ENCODE results near the gene GTPBP4.

The GTPBP4 gene

DNA sequence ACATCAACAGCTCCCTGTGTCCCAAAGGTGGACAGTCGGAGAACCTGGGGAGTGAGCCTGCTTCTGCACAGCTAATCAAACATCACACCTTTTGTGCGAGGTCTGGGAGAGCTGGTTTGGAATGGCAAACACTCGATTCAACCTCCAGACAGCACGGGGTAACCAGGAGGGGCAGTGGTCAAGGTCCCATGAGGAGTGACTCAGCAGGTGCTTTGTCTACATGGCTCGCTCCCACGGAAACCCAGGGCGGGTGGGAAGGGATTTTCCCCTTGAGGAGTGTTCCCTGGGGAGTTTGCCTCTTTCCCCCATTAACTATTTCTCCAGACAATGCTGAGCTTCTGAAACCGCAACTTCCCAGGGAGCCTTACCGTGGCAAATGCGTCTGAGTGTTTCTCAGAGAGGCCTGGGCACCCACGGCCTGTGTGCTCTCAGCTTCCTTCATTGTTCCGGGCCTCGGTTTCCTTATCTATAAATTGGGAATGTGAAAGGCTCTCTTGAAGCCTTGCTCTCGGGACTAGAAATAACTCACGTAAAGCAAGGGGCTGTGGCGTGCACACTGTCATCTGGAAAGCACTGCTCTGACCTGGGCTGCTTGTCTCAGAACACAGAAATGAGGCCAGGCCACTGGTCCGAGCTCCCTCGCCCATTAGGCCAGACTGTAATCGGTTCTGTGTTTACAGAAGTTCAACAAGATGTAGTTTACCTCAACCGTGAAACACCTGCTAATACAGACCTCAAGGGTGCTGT is 14.0 kb upstream of the GTPBP4 start:
- Histone ChIP-seq H3K36me3 (ENCODE audit: insufficient read depth, low read length) (no peaks in the 10 kb centered on the region; the same call in 1 of the 2 replicates), H2AFZ (ENCODE audit: low read length) (no peak overlapping the region), H3K79me2 (ENCODE audit: insufficient read depth, low read length) (no peaks in the 10 kb centered on the region), H3K9ac (ENCODE audit: low read length) (no peak overlapping the region), H3K9me3 (ENCODE audit: low read length) (peaks cover 5% of the 10 kb centered on the region), H4K20me1 (ENCODE audit: insufficient read depth, low read length) (no peaks in the 10 kb centered on the region), H3K27me3 (ENCODE audit: insufficient read depth, low read length) (no peaks in the 10 kb centered on the region; the same call in 1 of the 2 replicates), H3K27ac (ENCODE audit: low read depth, low read length, poor library complexity, severe bottlenecking) (no peak overlapping the region), H3K4me1 (ENCODE audit: insufficient read depth, low read length, severe bottlenecking) (peaks cover 14% of the 10 kb centered on the region), H3K9me2 (ENCODE audit: low read depth, low read length) (no peaks in the 10 kb centered on the region), H3K4me3 (ENCODE audit: low read depth, low read length, poor library complexity, severe bottlenecking) (no peak overlapping the region), H3F3A (ENCODE audit: insufficient read depth, low read length) (no peaks in the 10 kb centered on the region), H3K4me2 (ENCODE audit: low read length) (no peak overlapping the region)
- TF ChIP-seq, protein P1, sequence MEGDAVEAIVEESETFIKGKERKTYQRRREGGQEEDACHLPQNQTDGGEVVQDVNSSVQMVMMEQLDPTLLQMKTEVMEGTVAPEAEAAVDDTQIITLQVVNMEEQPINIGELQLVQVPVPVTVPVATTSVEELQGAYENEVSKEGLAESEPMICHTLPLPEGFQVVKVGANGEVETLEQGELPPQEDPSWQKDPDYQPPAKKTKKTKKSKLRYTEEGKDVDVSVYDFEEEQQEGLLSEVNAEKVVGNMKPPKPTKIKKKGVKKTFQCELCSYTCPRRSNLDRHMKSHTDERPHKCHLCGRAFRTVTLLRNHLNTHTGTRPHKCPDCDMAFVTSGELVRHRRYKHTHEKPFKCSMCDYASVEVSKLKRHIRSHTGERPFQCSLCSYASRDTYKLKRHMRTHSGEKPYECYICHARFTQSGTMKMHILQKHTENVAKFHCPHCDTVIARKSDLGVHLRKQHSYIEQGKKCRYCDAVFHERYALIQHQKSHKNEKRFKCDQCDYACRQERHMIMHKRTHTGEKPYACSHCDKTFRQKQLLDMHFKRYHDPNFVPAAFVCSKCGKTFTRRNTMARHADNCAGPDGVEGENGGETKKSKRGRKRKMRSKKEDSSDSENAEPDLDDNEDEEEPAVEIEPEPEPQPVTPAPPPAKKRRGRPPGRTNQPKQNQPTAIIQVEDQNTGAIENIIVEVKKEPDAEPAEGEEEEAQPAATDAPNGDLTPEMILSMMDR (IDR thresholded peaks at IDR 0.05; ENCODE audit: low read length) = no peak
- TF ChIP-seq EZH2 (IDR thresholded peaks at IDR 0.05; ENCODE audit: borderline replicate concordance, low read length) = no peak

DNA sequence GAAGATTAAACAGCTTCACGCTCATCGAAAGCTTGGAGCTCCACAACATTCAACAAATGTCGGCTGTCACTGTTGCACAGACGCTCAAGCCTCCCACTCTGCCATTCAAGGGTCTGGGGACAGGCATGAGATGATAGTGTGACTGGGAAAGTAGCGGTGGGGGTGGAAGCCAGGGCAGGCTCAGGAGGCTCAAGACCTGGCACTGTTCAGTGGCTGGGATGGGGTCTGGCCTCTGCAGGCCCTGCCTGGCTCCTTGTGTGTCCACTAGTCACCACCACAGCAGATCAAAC is 13.5 kb upstream of the GTPBP4 start:
- Histone ChIP-seq H3K9me2 (ENCODE audit: low read depth, low read length) (no peaks in the 10 kb centered on the region), H3K4me1 (ENCODE audit: insufficient read depth, low read length, severe bottlenecking) (peaks cover 14% of the 10 kb centered on the region), H3K79me2 (ENCODE audit: insufficient read depth, low read length) (no peaks in the 10 kb centered on the region), H3K4me3 (ENCODE audit: low read depth, low read length, poor library complexity, severe bottlenecking) (no peak overlapping the region), H3K27ac (ENCODE audit: low read depth, low read length, poor library complexity, severe bottlenecking) (no peak overlapping the region), H3K9me3 (ENCODE audit: low read length) (peaks cover 8% of the 10 kb centered on the region), H3K36me3 (ENCODE audit: insufficient read depth, low read length) (no peaks in the 10 kb centered on the region; the same call in 1 of the 2 replicates), H4K20me1 (ENCODE audit: insufficient read depth, low read length) (no peaks in the 10 kb centered on the region), H3K4me2 (ENCODE audit: low read length) (no peak overlapping the region), H2AFZ (ENCODE audit: low read length) (no peak overlapping the region), H3K9ac (ENCODE audit: low read length) (no peak overlapping the region), H3F3A (ENCODE audit: insufficient read depth, low read length) (no peaks in the 10 kb centered on the region), H3K27me3 (ENCODE audit: insufficient read depth, low read length) (no peaks in the 10 kb centered on the region; the same call in 1 of the 2 replicates)
- TF ChIP-seq, protein P1 (IDR thresholded peaks at IDR 0.05; ENCODE audit: low read length) = no peak
- no peak for TF ChIP-seq EZH2 (IDR thresholded peaks at IDR 0.05; ENCODE audit: borderline replicate concordance, low read length)

DNA sequence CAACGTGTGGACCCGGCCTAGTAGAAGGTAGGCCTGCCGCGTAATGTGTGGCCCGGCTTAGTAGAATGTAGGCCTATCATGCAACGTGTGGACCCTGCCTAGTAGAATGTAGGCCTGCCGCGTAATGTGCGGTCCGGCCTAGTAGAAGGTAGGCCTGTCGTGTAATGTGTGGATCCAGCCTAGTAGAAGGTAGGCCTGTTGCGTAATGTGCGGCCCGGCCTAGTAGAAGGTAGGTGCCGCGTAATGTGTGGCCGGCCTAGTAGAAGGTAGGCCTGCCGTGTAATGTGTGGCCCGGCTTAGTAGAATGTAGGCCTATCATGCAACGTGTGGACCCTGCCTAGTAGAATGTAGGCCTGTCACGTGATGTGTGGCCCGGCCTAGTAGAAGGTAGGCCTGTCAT is 11.9 kb upstream of the GTPBP4 start:
- no peak overlapping the region for H3K4me3 ChIP-seq (ENCODE audit: low read depth, low read length, poor library complexity, severe bottlenecking)
- H4K20me1 ChIP-seq (ENCODE audit: insufficient read depth, low read length) = no peaks in the 10 kb centered on the region
- no peaks in the 10 kb centered on the region for H3K27me3 ChIP-seq (ENCODE audit: insufficient read depth, low read length)
- no peaks in the 10 kb centered on the region for H3K9me2 ChIP-seq (ENCODE audit: low read depth, low read length)
- H2AFZ ChIP-seq (ENCODE audit: low read length) = no peak overlapping the region
- no peak for TF ChIP-seq EZH2 (IDR thresholded peaks at IDR 0.05; ENCODE audit: borderline replicate concordance, low read length)
- TF ChIP-seq, protein P1 (IDR thresholded peaks at IDR 0.05; ENCODE audit: low read length) = no peak
- no peak overlapping the region for H3K9ac ChIP-seq (ENCODE audit: low read length)
- peaks cover 14% of the 10 kb centered on the region for H3K4me1 ChIP-seq (ENCODE audit: insufficient read depth, low read length, severe bottlenecking)
- H3K79me2 ChIP-seq (ENCODE audit: insufficient read depth, low read length) = no peaks in the 10 kb centered on the region
- H3K36me3 ChIP-seq (ENCODE audit: insufficient read depth, low read length) = peaks cover 4% of the 10 kb centered on the region; the same call in 1 of the 2 replicates
- H3K9me3 ChIP-seq (ENCODE audit: low read length) = peaks cover 19% of the 10 kb centered on the region
- no peaks in the 10 kb centered on the region for H3F3A ChIP-seq (ENCODE audit: insufficient read depth, low read length)
- H3K27ac ChIP-seq (ENCODE audit: low read depth, low read length, poor library complexity, severe bottlenecking) = no peak overlapping the region
- H3K4me2 ChIP-seq (ENCODE audit: low read length) = no peak overlapping the region
